ENCODE results near the gene TRDN. TPM values are rescaled to one million over a fixed set of nuclear protein-coding genes. Genes with fewer than 3 reads are reported as not detected.

Gene TRDN
- polyA plus RNA-seq, 1 donor from 2014 or later: not detected

DNA sequence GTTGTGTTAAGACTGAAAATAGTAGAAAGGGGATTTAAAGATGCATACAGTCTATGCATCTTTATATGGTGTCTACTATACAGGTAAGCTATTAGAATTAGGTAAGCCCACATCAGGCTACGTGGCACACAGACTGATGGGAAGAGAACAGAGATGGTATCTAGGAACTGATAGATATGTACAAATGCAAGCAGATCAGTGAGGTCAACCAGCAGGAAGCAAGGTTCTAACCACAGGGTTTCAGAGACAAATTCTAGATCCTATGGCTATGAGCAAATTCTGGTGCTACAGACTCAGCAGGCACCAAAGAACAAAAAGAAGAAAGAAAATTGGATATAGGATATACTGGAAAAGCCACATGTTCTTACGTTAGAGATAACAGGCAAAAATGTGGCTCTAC is 110.6 kb downstream of the TRDN start:
- TF ChIP-seq RAD21 (conservative IDR thresholded peaks at IDR 0.05): no peak
- no peak for TF ChIP-seq TAF1 (IDR thresholded peaks at IDR 0.05; ENCODE audit: low read depth)
- no peak for TF ChIP-seq POLR2AphosphoS5 (IDR thresholded peaks at IDR 0.05)
- TF ChIP-seq MXI1 (conservative IDR thresholded peaks at IDR 0.05; ENCODE audit: poor library complexity, severe bottlenecking): no peak
- TF ChIP-seq, protein P1, sequence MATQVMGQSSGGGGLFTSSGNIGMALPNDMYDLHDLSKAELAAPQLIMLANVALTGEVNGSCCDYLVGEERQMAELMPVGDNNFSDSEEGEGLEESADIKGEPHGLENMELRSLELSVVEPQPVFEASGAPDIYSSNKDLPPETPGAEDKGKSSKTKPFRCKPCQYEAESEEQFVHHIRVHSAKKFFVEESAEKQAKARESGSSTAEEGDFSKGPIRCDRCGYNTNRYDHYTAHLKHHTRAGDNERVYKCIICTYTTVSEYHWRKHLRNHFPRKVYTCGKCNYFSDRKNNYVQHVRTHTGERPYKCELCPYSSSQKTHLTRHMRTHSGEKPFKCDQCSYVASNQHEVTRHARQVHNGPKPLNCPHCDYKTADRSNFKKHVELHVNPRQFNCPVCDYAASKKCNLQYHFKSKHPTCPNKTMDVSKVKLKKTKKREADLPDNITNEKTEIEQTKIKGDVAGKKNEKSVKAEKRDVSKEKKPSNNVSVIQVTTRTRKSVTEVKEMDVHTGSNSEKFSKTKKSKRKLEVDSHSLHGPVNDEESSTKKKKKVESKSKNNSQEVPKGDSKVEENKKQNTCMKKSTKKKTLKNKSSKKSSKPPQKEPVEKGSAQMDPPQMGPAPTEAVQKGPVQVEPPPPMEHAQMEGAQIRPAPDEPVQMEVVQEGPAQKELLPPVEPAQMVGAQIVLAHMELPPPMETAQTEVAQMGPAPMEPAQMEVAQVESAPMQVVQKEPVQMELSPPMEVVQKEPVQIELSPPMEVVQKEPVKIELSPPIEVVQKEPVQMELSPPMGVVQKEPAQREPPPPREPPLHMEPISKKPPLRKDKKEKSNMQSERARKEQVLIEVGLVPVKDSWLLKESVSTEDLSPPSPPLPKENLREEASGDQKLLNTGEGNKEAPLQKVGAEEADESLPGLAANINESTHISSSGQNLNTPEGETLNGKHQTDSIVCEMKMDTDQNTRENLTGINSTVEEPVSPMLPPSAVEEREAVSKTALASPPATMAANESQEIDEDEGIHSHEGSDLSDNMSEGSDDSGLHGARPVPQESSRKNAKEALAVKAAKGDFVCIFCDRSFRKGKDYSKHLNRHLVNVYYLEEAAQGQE (IDR thresholded peaks at IDR 0.05; ENCODE audit: borderline replicate concordance): no peak
- no peak for TF ChIP-seq SMC3 (conservative IDR thresholded peaks at IDR 0.05; ENCODE audit: poor library complexity)
- TF ChIP-seq, protein P2, sequence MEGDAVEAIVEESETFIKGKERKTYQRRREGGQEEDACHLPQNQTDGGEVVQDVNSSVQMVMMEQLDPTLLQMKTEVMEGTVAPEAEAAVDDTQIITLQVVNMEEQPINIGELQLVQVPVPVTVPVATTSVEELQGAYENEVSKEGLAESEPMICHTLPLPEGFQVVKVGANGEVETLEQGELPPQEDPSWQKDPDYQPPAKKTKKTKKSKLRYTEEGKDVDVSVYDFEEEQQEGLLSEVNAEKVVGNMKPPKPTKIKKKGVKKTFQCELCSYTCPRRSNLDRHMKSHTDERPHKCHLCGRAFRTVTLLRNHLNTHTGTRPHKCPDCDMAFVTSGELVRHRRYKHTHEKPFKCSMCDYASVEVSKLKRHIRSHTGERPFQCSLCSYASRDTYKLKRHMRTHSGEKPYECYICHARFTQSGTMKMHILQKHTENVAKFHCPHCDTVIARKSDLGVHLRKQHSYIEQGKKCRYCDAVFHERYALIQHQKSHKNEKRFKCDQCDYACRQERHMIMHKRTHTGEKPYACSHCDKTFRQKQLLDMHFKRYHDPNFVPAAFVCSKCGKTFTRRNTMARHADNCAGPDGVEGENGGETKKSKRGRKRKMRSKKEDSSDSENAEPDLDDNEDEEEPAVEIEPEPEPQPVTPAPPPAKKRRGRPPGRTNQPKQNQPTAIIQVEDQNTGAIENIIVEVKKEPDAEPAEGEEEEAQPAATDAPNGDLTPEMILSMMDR (IDR thresholded peaks at IDR 0.05; ENCODE audit: poor library complexity, severe bottlenecking): no peak
- TF ChIP-seq EZH2 (IDR thresholded peaks at IDR 0.05; ENCODE audit: borderline replicate concordance, insufficient read depth, low read length, poor library complexity, severe bottlenecking): no peak
- TF ChIP-seq EP300 (conservative IDR thresholded peaks at IDR 0.05; ENCODE audit: poor library complexity, severe bottlenecking): no peak
- Histone ChIP-seq H3K27ac (ENCODE audit: low read length) (no peak overlapping the region), H3F3A (ENCODE audit: insufficient read depth, low read length, poor library complexity, severe bottlenecking) (no peaks in the 10 kb centered on the region), H4K20me1 (ENCODE audit: insufficient read depth) (no peaks in the 10 kb centered on the region), H3K4me3 (ENCODE audit: low read length) (no peak overlapping the region), H3K27me3 (ENCODE audit: insufficient read depth, low read depth, low read length) (no peaks in the 10 kb centered on the region), H3K9me3 (ENCODE audit: low read length) (no peaks in the 10 kb centered on the region), H3K79me2 (replicated peaks; ENCODE audit: insufficient read depth, low read length) (no peaks in the 10 kb centered on the region), H3K36me3 (ENCODE audit: insufficient read depth, low read length) (no peaks in the 10 kb centered on the region), H2AFZ (ENCODE audit: low read depth, low read length) (no peak overlapping the region), H3K9ac (ENCODE audit: low read length) (no peak overlapping the region), H3K9me2 (ENCODE audit: insufficient read depth, low read length) (no peaks in the 10 kb centered on the region), H3K4me2 (ENCODE audit: low read length) (no peak overlapping the region)

DNA sequence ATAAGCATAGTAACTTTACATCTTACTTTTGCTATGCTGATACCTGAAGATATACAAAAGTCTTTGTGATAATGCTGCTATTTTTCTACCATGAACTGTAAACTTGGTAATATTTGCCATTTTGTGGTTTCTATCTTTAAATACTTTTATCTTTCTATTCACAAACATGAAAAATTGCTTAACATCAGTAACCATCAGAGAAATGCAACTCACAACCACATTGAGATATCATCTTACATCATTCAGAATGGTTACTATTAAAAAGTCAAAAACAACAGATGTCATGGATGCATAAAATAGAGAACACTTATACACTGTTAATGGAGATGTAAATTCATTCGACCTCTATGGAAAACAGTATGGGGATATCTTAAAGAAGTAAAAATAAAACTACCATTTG is 112.0 kb downstream of the TRDN start:
- no peaks in the 10 kb centered on the region for H3K36me3 ChIP-seq (ENCODE audit: insufficient read depth, low read length)
- no peaks in the 10 kb centered on the region for H3F3A ChIP-seq (ENCODE audit: insufficient read depth, low read length, poor library complexity, severe bottlenecking)
- H3K9ac ChIP-seq (ENCODE audit: low read length): no peak overlapping the region
- H3K27ac ChIP-seq (ENCODE audit: low read length): no peak overlapping the region
- TF ChIP-seq SMC3 (conservative IDR thresholded peaks at IDR 0.05; ENCODE audit: poor library complexity) (no peak), MXI1 (conservative IDR thresholded peaks at IDR 0.05; ENCODE audit: poor library complexity, severe bottlenecking) (no peak)
- no peaks in the 10 kb centered on the region for H4K20me1 ChIP-seq (ENCODE audit: insufficient read depth)
- H3K4me3 ChIP-seq (ENCODE audit: low read length): no peak overlapping the region
- H3K27me3 ChIP-seq (ENCODE audit: insufficient read depth, low read depth, low read length): no peaks in the 10 kb centered on the region
- H2AFZ ChIP-seq (ENCODE audit: low read depth, low read length): no peak overlapping the region
- H3K9me2 ChIP-seq (ENCODE audit: insufficient read depth, low read length): no peaks in the 10 kb centered on the region
- no peak overlapping the region for H3K4me2 ChIP-seq (ENCODE audit: low read length)
- no peaks in the 10 kb centered on the region for H3K9me3 ChIP-seq (ENCODE audit: low read length)
- no peaks in the 10 kb centered on the region for H3K79me2 ChIP-seq (replicated peaks; ENCODE audit: insufficient read depth, low read length)

DNA sequence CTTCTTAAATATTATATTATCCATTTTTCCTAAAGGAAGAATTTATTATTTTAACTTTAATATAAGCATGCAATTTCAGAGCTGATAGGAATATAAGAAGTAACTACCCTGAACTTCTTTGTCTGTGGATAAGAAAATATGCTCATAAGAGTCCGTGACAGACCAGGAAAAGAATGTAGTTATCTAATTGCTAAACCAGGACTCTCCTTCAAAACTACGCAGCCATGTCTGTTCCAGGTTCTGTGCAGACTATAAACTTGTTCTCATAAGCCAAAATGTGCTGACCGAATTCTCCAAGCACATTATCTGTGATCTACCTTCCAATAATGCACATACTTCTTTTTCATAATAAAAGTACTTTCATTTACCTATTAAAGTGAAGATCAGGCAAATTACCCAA is 116.5 kb downstream of the TRDN start:
- H3K4me2 ChIP-seq (ENCODE audit: low read length): no peak overlapping the region
- TF ChIP-seq MXI1 (conservative IDR thresholded peaks at IDR 0.05; ENCODE audit: poor library complexity, severe bottlenecking) (no peak), EP300 (conservative IDR thresholded peaks at IDR 0.05; ENCODE audit: poor library complexity, severe bottlenecking) (no peak), EZH2 (IDR thresholded peaks at IDR 0.05; ENCODE audit: borderline replicate concordance, insufficient read depth, low read length, poor library complexity, severe bottlenecking) (no peak), TAF1 (IDR thresholded peaks at IDR 0.05; ENCODE audit: low read depth) (no peak), RAD21 (conservative IDR thresholded peaks at IDR 0.05) (no peak)
- TF ChIP-seq, protein P2 (IDR thresholded peaks at IDR 0.05; ENCODE audit: poor library complexity, severe bottlenecking): no peak

More for the DNA sequence above, 116.5 kb downstream of the TRDN start:
- no peaks in the 10 kb centered on the region for H3K79me2 ChIP-seq (replicated peaks; ENCODE audit: insufficient read depth, low read length)
- no peaks in the 10 kb centered on the region for H3K27me3 ChIP-seq (ENCODE audit: insufficient read depth, low read depth, low read length)
- H4K20me1 ChIP-seq (ENCODE audit: insufficient read depth): no peaks in the 10 kb centered on the region
- no peak overlapping the region for H2AFZ ChIP-seq (ENCODE audit: low read depth, low read length)
- H3K4me3 ChIP-seq (ENCODE audit: low read length): no peak overlapping the region
- no peak overlapping the region for H3K27ac ChIP-seq (ENCODE audit: low read length)
- no peaks in the 10 kb centered on the region for H3K36me3 ChIP-seq (ENCODE audit: insufficient read depth, low read length)
- no peak overlapping the region for H3K9ac ChIP-seq (ENCODE audit: low read length)
- no peaks in the 10 kb centered on the region for H3F3A ChIP-seq (ENCODE audit: insufficient read depth, low read length, poor library complexity, severe bottlenecking)
- H3K9me3 ChIP-seq (ENCODE audit: low read length): no peaks in the 10 kb centered on the region
- no peaks in the 10 kb centered on the region for H3K9me2 ChIP-seq (ENCODE audit: insufficient read depth, low read length)
